ENCODE measurements around the gene SYCE1L.
A peak's percentile ranks its signal among the peaks of the same experiment; 100 is the strongest.

Gene SYCE1L

GRCh38 chr16:77220427-77220826 is 21.2 kb downstream of the SYCE1L start:
- WGBS, result 58% methylated on average over 2 of the region's 3 CpGs

GRCh38 chr16:77221482-77221881 is 22.3 kb downstream of the SYCE1L start:
- H3K4me2 ChIP-seq (ENCODE audit: low read length, poor library complexity, severe bottlenecking), result no peak overlapping the region
- H2BK15ac ChIP-seq (ENCODE audit: low read depth, poor library complexity, severe bottlenecking), result no peak overlapping the region
- H3K4me1 ChIP-seq (ENCODE audit: control insufficient read depth, insufficient read depth, low read depth, low read length), result no peaks in the 10 kb centered on the region
- H3K9ac ChIP-seq (ENCODE audit: low read length), result no peak overlapping the region
- no peak overlapping the region for H2AFZ ChIP-seq (ENCODE audit: low read depth, low read length)
- no peaks in the 10 kb centered on the region for H3K79me1 ChIP-seq (replicated peaks; ENCODE audit: low read length, poor library complexity, severe bottlenecking)
- WGBS, result 99% methylated on average over 3 of the region's 4 CpGs
- H3K27me3 ChIP-seq (ENCODE audit: control insufficient read depth in 1 of 2, insufficient read depth in 1 of 2, low read length in 2 of 2), result peaks cover 0 to 54% of the 10 kb centered on the region in 2 experiments
- no peak overlapping the region for H3K27ac ChIP-seq (ENCODE audit: low read length, poor library complexity, severe bottlenecking)
- no peak overlapping the region for H2BK120ac ChIP-seq (ENCODE audit: low read depth, low read length)
- H3K18ac ChIP-seq (ENCODE audit: low read depth in 1 of 2, low read length in 2 of 2), result no peak overlapping the region
- H3K4me3 ChIP-seq (ENCODE audit: insufficient read depth in 1 of 2, low read depth in 1 of 2, low read length in 2 of 2), result no peak overlapping the region
- no peaks in the 10 kb centered on the region for H3K9me3 ChIP-seq (ENCODE audit: control insufficient read depth, low read length)
- H3K14ac ChIP-seq (ENCODE audit: low read length in 2 of 2), result no peak overlapping the region
- H3K23ac ChIP-seq (ENCODE audit: low read length in 2 of 2), result no peak overlapping the region
- H4K91ac ChIP-seq (ENCODE audit: low read length), result no peak overlapping the region
- no peak overlapping the region for H2AK5ac ChIP-seq (ENCODE audit: low read length, severe bottlenecking)
- peak; percentile 40 for DNase-seq
- H2BK12ac ChIP-seq (ENCODE audit: low read length in 2 of 2), result no peak overlapping the region
- no peaks in the 10 kb centered on the region for H3K36me3 ChIP-seq (ENCODE audit: control insufficient read depth in 1 of 2, insufficient read depth in 2 of 2, low read depth in 1 of 2, low read length in 2 of 2)
- H3K4ac ChIP-seq (ENCODE audit: low read depth in 1 of 2, low read length in 2 of 2), result no peak overlapping the region
- H4K8ac ChIP-seq (ENCODE audit: low read length), result no peak overlapping the region
- H2BK5ac ChIP-seq (ENCODE audit: low read depth, low read length, poor library complexity, severe bottlenecking), result no peak overlapping the region

More at GRCh38 chr16:77220427-77220826, 21.2 kb downstream of the SYCE1L start:
- no peak overlapping the region for H3K18ac ChIP-seq (ENCODE audit: low read depth in 1 of 2, low read length in 2 of 2)
- H3K4me2 ChIP-seq (ENCODE audit: low read length, poor library complexity, severe bottlenecking), result no peak overlapping the region
- H4K91ac ChIP-seq (ENCODE audit: low read length), result no peak overlapping the region
- H3K27me3 ChIP-seq (ENCODE audit: control insufficient read depth in 1 of 2, insufficient read depth in 1 of 2, low read length in 2 of 2), result peaks cover 0 to 62% of the 10 kb centered on the region in 2 experiments
- H3K79me1 ChIP-seq (replicated peaks; ENCODE audit: low read length, poor library complexity, severe bottlenecking), result no peaks in the 10 kb centered on the region
- H3K4ac ChIP-seq (ENCODE audit: low read depth in 1 of 2, low read length in 2 of 2), result no peak overlapping the region
- no peak overlapping the region for H3K9ac ChIP-seq (ENCODE audit: low read length)
- no peaks in the 10 kb centered on the region for H3K36me3 ChIP-seq (ENCODE audit: control insufficient read depth in 1 of 2, insufficient read depth in 2 of 2, low read depth in 1 of 2, low read length in 2 of 2)
- H3K4me1 ChIP-seq (ENCODE audit: control insufficient read depth, insufficient read depth, low read depth, low read length), result no peaks in the 10 kb centered on the region
- H2AK5ac ChIP-seq (ENCODE audit: low read length, severe bottlenecking), result no peak overlapping the region
- no peak overlapping the region for H4K8ac ChIP-seq (ENCODE audit: low read length)
- no peaks in the 10 kb centered on the region for H3K9me3 ChIP-seq (ENCODE audit: control insufficient read depth, low read length)
- H3K27ac ChIP-seq (ENCODE audit: low read length, poor library complexity, severe bottlenecking), result no peak overlapping the region
- no peak overlapping the region for H2BK120ac ChIP-seq (ENCODE audit: low read depth, low read length)
- H2AFZ ChIP-seq (ENCODE audit: low read depth, low read length), result no peak overlapping the region
- H2BK12ac ChIP-seq (ENCODE audit: low read length in 2 of 2), result no peak overlapping the region
- H3K14ac ChIP-seq (ENCODE audit: low read length in 2 of 2), result no peak overlapping the region
- no peak overlapping the region for H2BK5ac ChIP-seq (ENCODE audit: low read depth, low read length, poor library complexity, severe bottlenecking)
- no peak overlapping the region for H3K4me3 ChIP-seq (ENCODE audit: insufficient read depth in 1 of 2, low read depth in 1 of 2, low read length in 2 of 2)
- no peak overlapping the region for H3K23ac ChIP-seq (ENCODE audit: low read length in 2 of 2)
- no peak overlapping the region for H2BK15ac ChIP-seq (ENCODE audit: low read depth, poor library complexity, severe bottlenecking)
- DNase-seq, result no peak

- no peak overlapping the region for H3K4ac ChIP-seq (ENCODE audit: low read depth in 1 of 2, low read length in 2 of 2)
- H3K4me2 ChIP-seq (ENCODE audit: low read length, poor library complexity, severe bottlenecking), result no peak overlapping the region
- peaks cover 3 to 53% of the 10 kb centered on the region in 2 experiments for H3K27me3 ChIP-seq (ENCODE audit: control insufficient read depth in 1 of 2, insufficient read depth in 1 of 2, low read length in 2 of 2)
- H2BK15ac ChIP-seq (ENCODE audit: low read depth, poor library complexity, severe bottlenecking), result no peak overlapping the region
- WGBS, result 63% methylated on average over 10 of the region's 10 CpGs
- no peak overlapping the region for H3K14ac ChIP-seq (ENCODE audit: low read length in 2 of 2)
- no peak overlapping the region for H3K4me3 ChIP-seq (ENCODE audit: insufficient read depth in 1 of 2, low read depth in 1 of 2, low read length in 2 of 2)
- no peak overlapping the region for H4K8ac ChIP-seq (ENCODE audit: low read length)
- H2AK5ac ChIP-seq (ENCODE audit: low read length, severe bottlenecking), result no peak overlapping the region
- H2AFZ ChIP-seq (ENCODE audit: low read depth, low read length), result no peak overlapping the region
- no peak for DNase-seq
- H2BK5ac ChIP-seq (ENCODE audit: low read depth, low read length, poor library complexity, severe bottlenecking), result no peak overlapping the region
- peaks cover 2% of the 10 kb centered on the region for H3K4me1 ChIP-seq (ENCODE audit: control insufficient read depth, insufficient read depth, low read depth, low read length)
- no peaks in the 10 kb centered on the region for H3K36me3 ChIP-seq (ENCODE audit: control insufficient read depth in 1 of 2, insufficient read depth in 2 of 2, low read depth in 1 of 2, low read length in 2 of 2)
- no peak overlapping the region for H4K91ac ChIP-seq (ENCODE audit: low read length)
- H3K18ac ChIP-seq (ENCODE audit: low read depth in 1 of 2, low read length in 2 of 2), result no peak overlapping the region
- no peak overlapping the region for H2BK120ac ChIP-seq (ENCODE audit: low read depth, low read length)
- H3K27ac ChIP-seq (ENCODE audit: low read length, poor library complexity, severe bottlenecking), result no peak overlapping the region
- H3K9ac ChIP-seq (ENCODE audit: low read length), result no peak overlapping the region
- no peak overlapping the region for H2BK12ac ChIP-seq (ENCODE audit: low read length in 2 of 2)
- H3K9me3 ChIP-seq (ENCODE audit: control insufficient read depth, low read length), result no peaks in the 10 kb centered on the region
- H3K23ac ChIP-seq (ENCODE audit: low read length in 2 of 2), result no peak overlapping the region
- H3K79me1 ChIP-seq (replicated peaks; ENCODE audit: low read length, poor library complexity, severe bottlenecking), result no peaks in the 10 kb centered on the region
Observed at GRCh38 chr16:77223184-77223583, 24.0 kb downstream of the SYCE1L start.

- peaks cover 2% of the 10 kb centered on the region for H3K4me1 ChIP-seq (ENCODE audit: control insufficient read depth, insufficient read depth, low read depth, low read length)
- no peak overlapping the region for H3K27ac ChIP-seq (ENCODE audit: low read length, poor library complexity, severe bottlenecking)
- no peak overlapping the region for H2BK5ac ChIP-seq (ENCODE audit: low read depth, low read length, poor library complexity, severe bottlenecking)
- no peak overlapping the region for H3K4me3 ChIP-seq (ENCODE audit: insufficient read depth in 1 of 2, low read depth in 1 of 2, low read length in 2 of 2)
- H3K9ac ChIP-seq (ENCODE audit: low read length), result no peak overlapping the region
- no peak overlapping the region for H4K8ac ChIP-seq (ENCODE audit: low read length)
- H3K23ac ChIP-seq (ENCODE audit: low read length in 2 of 2), result no peak overlapping the region
- H2BK15ac ChIP-seq (ENCODE audit: low read depth, poor library complexity, severe bottlenecking), result no peak overlapping the region
- H3K14ac ChIP-seq (ENCODE audit: low read length in 2 of 2), result no peak overlapping the region
- no peak overlapping the region for H2BK12ac ChIP-seq (ENCODE audit: low read length in 2 of 2)
- H2AFZ ChIP-seq (ENCODE audit: low read depth, low read length), result no peak overlapping the region
- H3K79me1 ChIP-seq (replicated peaks; ENCODE audit: low read length, poor library complexity, severe bottlenecking), result no peaks in the 10 kb centered on the region
- no peak overlapping the region for H3K4ac ChIP-seq (ENCODE audit: low read depth in 1 of 2, low read length in 2 of 2)
- 100% methylated on average over 2 of the region's 3 CpGs for WGBS
- H2AK5ac ChIP-seq (ENCODE audit: low read length, severe bottlenecking), result no peak overlapping the region
- no peak overlapping the region for H3K18ac ChIP-seq (ENCODE audit: low read depth in 1 of 2, low read length in 2 of 2)
- peaks cover 7 to 48% of the 10 kb centered on the region in 2 experiments for H3K27me3 ChIP-seq (ENCODE audit: control insufficient read depth in 1 of 2, insufficient read depth in 1 of 2, low read length in 2 of 2)
- DNase-seq, result no peak
- no peak overlapping the region for H2BK120ac ChIP-seq (ENCODE audit: low read depth, low read length)
- H4K91ac ChIP-seq (ENCODE audit: low read length), result no peak overlapping the region
- no peaks in the 10 kb centered on the region for H3K36me3 ChIP-seq (ENCODE audit: control insufficient read depth in 1 of 2, insufficient read depth in 2 of 2, low read depth in 1 of 2, low read length in 2 of 2)
- H3K4me2 ChIP-seq (ENCODE audit: low read length, poor library complexity, severe bottlenecking), result no peak overlapping the region
- H3K9me3 ChIP-seq (ENCODE audit: control insufficient read depth, low read length), result no peaks in the 10 kb centered on the region
Observed at GRCh38 chr16:77225182-77225581, 26.0 kb downstream of the SYCE1L start.

All from mesenchymal stem cell (in vitro differentiated cells and primary cell).